ENCODE data around the gene HEXIM2. TPM values are rescaled to one million over a fixed set of nuclear protein-coding genes. Genes with fewer than 3 reads are reported as not detected.

The HEXIM2 gene
- total RNA-seq, 1 donor from 2014 or later, result 4.7 TPM

- ATAC-seq, result no peak
Observed at GRCh38 chr17:45128331-45128730, 33.3 kb upstream of the HEXIM2 start.

GRCh38 chr17:45128989-45129388 is 32.7 kb upstream of the HEXIM2 start:
- no peak for ATAC-seq

GRCh38 chr17:45129426-45129939 is 32.2 kb upstream of the HEXIM2 start:
- peak; percentile 40 for ATAC-seq

GRCh38 chr17:45129940-45130680 is 31.6 kb upstream of the HEXIM2 start:
- peak; percentile 53 for ATAC-seq

GRCh38 chr17:45130681-45131615 is 30.7 kb upstream of the HEXIM2 start:
- ATAC-seq, result no peak

DNA sequence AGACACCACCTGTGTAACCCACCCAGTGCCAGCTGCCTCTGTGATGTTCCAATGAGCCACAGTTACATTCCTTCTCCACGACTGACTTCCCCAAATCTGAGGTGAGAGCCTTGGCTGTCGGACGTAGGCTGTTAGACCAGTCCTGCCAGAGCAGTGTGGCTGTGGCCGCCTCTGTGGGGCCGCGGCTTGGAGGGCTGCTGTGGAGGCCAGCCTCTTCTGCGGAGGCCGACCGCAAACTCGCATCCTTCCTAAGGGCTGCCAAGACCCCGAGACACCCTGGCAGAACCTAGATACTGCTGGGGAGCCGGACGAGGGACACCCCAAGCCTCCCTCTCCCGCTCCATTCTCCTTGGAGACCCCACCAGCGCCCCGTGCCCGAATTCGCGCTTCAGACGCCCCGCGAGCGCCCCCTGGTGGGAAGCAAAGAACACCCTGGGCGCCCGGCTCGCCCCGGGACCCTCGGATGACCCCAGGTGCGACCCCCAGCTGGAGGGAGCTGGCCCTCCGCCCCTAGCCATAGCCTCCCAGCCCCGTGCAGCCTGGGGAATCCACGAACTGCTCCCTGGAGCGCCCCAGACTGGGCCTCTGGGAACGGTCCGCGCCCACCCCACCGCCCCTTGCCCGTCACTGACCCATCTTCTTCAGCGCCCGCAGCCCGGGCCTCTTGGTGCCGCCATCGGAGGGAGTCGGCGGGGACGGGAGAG is 29.9 kb upstream of the HEXIM2 start:
- ATAC-seq, result no peak

DNA sequence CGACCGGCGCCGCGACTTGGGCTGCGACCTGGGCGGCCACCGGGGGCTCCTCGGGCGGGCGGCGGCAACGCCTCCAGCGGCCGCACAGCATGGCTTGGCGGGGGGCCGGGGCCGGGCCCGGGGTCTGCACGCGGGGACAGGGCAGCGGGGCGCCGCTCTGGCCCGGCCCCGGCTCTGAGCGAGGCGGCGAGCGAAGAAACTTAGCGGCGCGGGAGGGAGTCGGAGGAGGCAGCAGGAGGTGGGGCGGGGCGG is 29.4 kb upstream of the HEXIM2 start, which contains the start of gene PLCD3:
Gene PLCD3 (minus strand): TSS at position 196 of the 252 bp plus-strand sequence. CDS start 105 bp downstream, at position 91.
- no peak for ATAC-seq

GRCh38 chr17:45132572-45133463 is 28.9 kb upstream of the HEXIM2 start:
- peak; percentile 51 for ATAC-seq

DNA sequence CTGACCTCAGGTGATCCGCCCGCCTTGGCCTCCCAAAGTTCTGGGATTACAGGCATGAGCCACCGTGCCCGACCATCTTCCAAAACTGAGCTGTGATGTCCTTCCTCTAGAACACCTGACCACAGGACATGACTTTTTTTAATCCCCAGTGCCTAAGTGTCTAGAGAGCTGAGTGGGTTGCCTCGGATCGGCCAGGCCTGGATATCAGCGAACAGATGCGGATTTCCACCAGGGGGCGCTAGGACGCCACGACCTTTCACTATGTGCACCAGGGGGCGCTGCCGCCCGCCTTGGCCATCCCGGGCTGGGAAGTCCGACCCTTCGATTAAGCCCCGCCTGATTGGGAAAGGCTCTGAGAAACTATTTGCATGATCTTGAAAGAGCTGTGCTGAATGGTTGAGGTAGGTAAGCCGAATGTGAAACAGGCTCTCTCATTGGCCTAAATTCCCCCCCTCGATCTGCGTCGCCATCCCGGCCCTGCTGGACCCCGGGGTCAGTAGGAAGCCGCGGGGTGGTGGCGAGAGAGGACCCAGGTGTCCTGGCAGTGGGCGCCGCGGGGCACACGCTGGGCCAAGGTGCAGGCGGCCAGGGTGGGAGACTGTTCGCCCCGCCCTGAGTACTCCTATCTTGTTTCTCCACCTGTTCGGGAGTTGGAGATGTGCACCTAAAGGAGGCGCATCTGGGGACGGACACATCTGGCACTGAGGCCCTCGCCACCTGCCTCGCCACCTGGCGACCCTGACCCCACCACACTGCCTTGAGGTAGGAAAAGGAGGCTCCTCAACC is 26.3 kb upstream of the HEXIM2 start, which contains the start of gene ACBD4:
Gene ACBD4 (plus strand): TSS at position 496 of the 786 bp plus-strand sequence. CDS start 458 bp downstream, outside the sequence.
- peak; percentile 82 for ATAC-seq

GRCh38 chr17:45135978-45136791 is 25.5 kb upstream of the HEXIM2 start:
- no peak for ATAC-seq

- no peak for ATAC-seq
Observed at GRCh38 chr17:45136846-45137560, 24.7 kb upstream of the HEXIM2 start.

GRCh38 chr17:45137561-45138305 is 23.9 kb upstream of the HEXIM2 start:
- ATAC-seq, result no peak

DNA sequence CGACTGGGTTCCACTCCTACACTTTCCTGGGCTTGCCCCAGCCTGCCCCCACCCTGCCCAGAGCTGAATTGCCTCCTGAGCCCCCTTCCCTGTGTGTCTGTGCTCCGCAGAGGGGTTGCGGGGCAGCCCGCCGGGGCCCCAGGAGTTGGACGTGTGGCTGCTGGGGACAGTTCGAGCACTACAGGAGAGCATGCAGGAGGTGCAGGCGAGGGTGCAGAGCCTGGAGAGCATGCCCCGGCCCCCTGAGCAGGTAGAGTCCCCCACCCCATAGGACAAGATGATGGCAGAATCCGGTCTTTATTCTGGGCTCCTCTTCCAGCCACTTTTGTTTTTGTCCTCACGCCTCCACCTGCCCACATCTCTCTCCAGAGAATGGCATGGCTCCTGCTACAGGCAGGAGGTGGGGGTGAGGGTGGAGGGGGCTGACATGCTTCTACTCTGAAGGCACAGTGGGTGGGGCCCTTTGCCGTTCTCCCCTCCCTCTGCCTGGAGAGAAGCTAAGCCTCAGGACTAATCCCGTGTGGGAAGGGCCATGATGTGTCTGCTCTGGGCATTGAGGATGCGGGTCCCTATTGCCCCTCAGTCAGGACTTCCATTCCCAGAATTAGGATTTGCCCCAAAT is 22.7 kb upstream of the HEXIM2 start:
- no peak for ATAC-seq

GRCh38 chr17:45139533-45139920 is 22.1 kb upstream of the HEXIM2 start:
- no peak for ATAC-seq

GRCh38 chr17:45143094-45143670 is 18.5 kb upstream of the HEXIM2 start:
- ATAC-seq, result no peak

DNA sequence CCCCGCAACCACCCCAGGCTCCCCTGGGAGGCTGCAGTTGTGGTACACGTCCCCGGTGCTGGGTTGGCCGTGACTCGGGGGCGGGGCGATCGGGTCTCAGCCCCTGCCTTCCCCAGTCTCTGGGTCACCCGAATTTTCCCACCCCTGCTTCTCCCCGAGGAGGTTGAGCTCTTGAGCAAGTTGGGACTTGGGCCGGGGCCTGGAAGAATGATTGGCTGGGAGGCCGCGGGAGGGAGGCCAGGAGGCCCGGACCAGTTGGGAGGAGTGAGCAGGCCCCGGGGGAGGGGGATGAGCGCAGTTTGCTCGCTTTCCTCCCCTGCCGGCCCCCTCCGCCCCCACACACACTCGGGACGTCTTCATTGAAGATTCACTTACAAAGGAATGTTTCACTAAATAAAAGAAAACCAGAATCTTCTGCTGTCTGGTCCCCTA is 17.9 kb upstream of the HEXIM2 start:
- no peak for ATAC-seq

DNA sequence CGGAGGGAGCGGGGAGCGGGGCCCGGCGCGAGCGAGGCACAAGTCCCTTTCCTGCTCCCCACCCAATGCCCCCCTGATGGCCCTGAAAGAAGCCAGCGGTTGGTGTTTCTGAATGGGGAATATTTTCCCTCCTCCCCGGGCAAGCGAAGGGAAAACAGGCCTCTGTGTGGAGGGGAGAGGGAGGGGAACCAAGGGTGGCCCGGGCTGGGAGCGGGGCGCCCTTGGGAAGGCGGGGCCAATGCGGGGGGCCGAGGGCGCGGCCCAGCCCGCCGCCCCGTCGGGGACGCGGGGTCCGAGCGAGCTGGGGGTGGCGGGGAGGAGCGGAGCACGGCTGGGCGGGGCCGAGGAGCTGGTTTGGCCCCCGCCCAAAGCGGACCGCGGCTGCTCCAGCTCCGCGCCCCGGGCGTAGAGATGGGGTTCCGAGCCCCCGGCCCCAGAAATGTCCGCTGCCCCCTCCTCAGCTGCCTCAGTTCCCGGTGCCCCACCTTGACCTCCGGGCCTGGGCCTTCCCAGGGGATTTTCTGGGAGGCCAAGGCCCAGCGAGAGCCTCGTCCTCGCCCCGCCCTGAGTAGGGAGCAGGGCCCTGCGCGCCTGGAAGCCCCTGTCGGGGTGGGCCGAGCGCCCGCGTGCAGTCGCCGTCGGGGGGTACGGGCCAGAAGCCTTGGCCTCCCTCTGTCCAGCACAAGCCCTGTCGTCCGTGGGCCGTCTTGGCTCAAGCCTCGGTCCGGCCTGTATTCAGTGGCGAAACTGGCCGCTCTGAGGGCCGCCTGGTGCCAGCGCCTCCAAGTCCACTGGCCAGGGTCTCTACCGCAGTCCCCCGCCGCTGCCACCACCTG is 17.3 kb upstream of the HEXIM2 start:
- ATAC-seq, result no peak
